IPS-20b (cell line): ENCODE measurements around the gene SPACA7.

Experiments
- H3K27ac ChIP-seq: one replicate; pipeline ENCODE4 v1.5.1; 2013; ENCODE audit warnings: low read length
- H3K27me3 ChIP-seq: 2 replicates; pipeline ENCODE4 v1.6.1; 2013; ENCODE audit warnings: mild to moderate bottlenecking, low read length, inconsistent platforms; ENCODE audit not compliant: insufficient read depth
- H3K36me3 ChIP-seq: 2 replicates; pipeline ENCODE4 v1.6.1; 2013; ENCODE audit warnings: low read depth, mild to moderate bottlenecking, inconsistent platforms, low read length, moderate library complexity; ENCODE audit not compliant: insufficient read depth
- H3K4me1 ChIP-seq: 2 replicates; pipeline ENCODE4 v1.6.1; 2013; ENCODE audit warnings: mild to moderate bottlenecking, control low read depth, inconsistent platforms, low read length, moderate library complexity; ENCODE audit not compliant: insufficient read depth
- H3K4me3 ChIP-seq: 2 replicates; pipeline ENCODE4 v1.5.1; 2013; ENCODE audit warnings: mild to moderate bottlenecking, low read length, inconsistent platforms
- H3K9ac ChIP-seq: 2 replicates; pipeline ENCODE4 v1.6.1; 2013; ENCODE audit warnings: low read depth, mild to moderate bottlenecking, inconsistent platforms, low read length, moderate library complexity
- H3K9me3 ChIP-seq: 2 replicates; pipeline ENCODE4 v1.6.1; 2013; ENCODE audit warnings: mild to moderate bottlenecking, low read depth, low read length, inconsistent platforms; ENCODE audit not compliant: insufficient read depth

The SPACA7 gene

GRCh38 chr13:112444416-112445399 lies 68.6 kb downstream of the SPACA7 start:
- peaks cover 26% of the 10 kb centered on the region for H3K27me3 ChIP-seq
- no peak overlapping the region for H3K27ac ChIP-seq
- no peak overlapping the region for H3K4me3 ChIP-seq
- no peaks in the 10 kb centered on the region for H3K9me3 ChIP-seq
- no peaks in the 10 kb centered on the region for H3K4me1 ChIP-seq
- H3K36me3 ChIP-seq = no peaks in the 10 kb centered on the region
- H3K9ac ChIP-seq = no peak overlapping the region

GRCh38 chr13:112445411-112446271 lies 69.5 kb downstream of the SPACA7 start:
- Histone ChIP-seq H3K4me3 (no peak overlapping the region), H3K27ac (no peak overlapping the region), H3K4me1 (no peaks in the 10 kb centered on the region), H3K9ac (no peak overlapping the region), H3K9me3 (no peaks in the 10 kb centered on the region), H3K27me3 (peaks cover 26% of the 10 kb centered on the region), H3K36me3 (no peaks in the 10 kb centered on the region)

GRCh38 chr13:112446347-112446861 lies 70.2 kb downstream of the SPACA7 start:
- peaks cover 26% of the 10 kb centered on the region for H3K27me3 ChIP-seq
- no peak overlapping the region for H3K9ac ChIP-seq
- no peak overlapping the region for H3K27ac ChIP-seq

GRCh38 chr13:112446867-112447266 lies 70.7 kb downstream of the SPACA7 start:
- Histone ChIP-seq H3K9me3 (no peaks in the 10 kb centered on the region), H3K4me1 (no peaks in the 10 kb centered on the region), H3K4me3 (no peak overlapping the region), H3K27me3 (peaks cover 26% of the 10 kb centered on the region), H3K36me3 (no peaks in the 10 kb centered on the region), H3K9ac (no peak overlapping the region), H3K27ac (no peak overlapping the region)

More at GRCh38 chr13:112446347-112446861, 70.2 kb downstream of the SPACA7 start:
- Histone ChIP-seq H3K9me3 (no peaks in the 10 kb centered on the region), H3K36me3 (no peaks in the 10 kb centered on the region), H3K4me1 (no peaks in the 10 kb centered on the region), H3K4me3 (no peak overlapping the region)

GRCh38 chr13:112447306-112447705 lies 71.2 kb downstream of the SPACA7 start:
- Histone ChIP-seq H3K27ac (no peak overlapping the region), H3K4me1 (no peaks in the 10 kb centered on the region), H3K36me3 (no peaks in the 10 kb centered on the region), H3K9ac (no peak overlapping the region), H3K4me3 (no peak overlapping the region), H3K27me3 (peaks cover 26% of the 10 kb centered on the region), H3K9me3 (no peaks in the 10 kb centered on the region)

- H3K27ac ChIP-seq = no peak overlapping the region
- H3K4me1 ChIP-seq = no peaks in the 10 kb centered on the region
- H3K9me3 ChIP-seq = no peaks in the 10 kb centered on the region
- H3K36me3 ChIP-seq = no peaks in the 10 kb centered on the region
- peaks cover 21% of the 10 kb centered on the region for H3K27me3 ChIP-seq
- no peak overlapping the region for H3K4me3 ChIP-seq
- H3K9ac ChIP-seq = no peak overlapping the region
Measured at GRCh38 chr13:112447761-112448603, 71.8 kb downstream of the SPACA7 start.

GRCh38 chr13:112448621-112449544 lies 72.7 kb downstream of the SPACA7 start:
- Histone ChIP-seq H3K4me3 (no peak overlapping the region), H3K27me3 (peaks cover 12% of the 10 kb centered on the region), H3K36me3 (no peaks in the 10 kb centered on the region), H3K4me1 (no peaks in the 10 kb centered on the region), H3K9ac (no peak overlapping the region), H3K27ac (no peak overlapping the region), H3K9me3 (no peaks in the 10 kb centered on the region)

- no peaks in the 10 kb centered on the region for H3K4me1 ChIP-seq
- no peaks in the 10 kb centered on the region for H3K36me3 ChIP-seq
- no peak overlapping the region for H3K27ac ChIP-seq
- H3K4me3 ChIP-seq = no peak overlapping the region
- no peaks in the 10 kb centered on the region for H3K9me3 ChIP-seq
- peaks cover 8% of the 10 kb centered on the region; the same call in 1 of the 2 replicates for H3K27me3 ChIP-seq
- H3K9ac ChIP-seq = no peak overlapping the region
Measured at GRCh38 chr13:112449545-112449930, 73.4 kb downstream of the SPACA7 start.

- Histone ChIP-seq H3K9ac (no peak overlapping the region), H3K27me3 (0 out of 2 replicates have a peak, but pooled peaks cover under 1% of the 10 kb centered on the region), H3K36me3 (no peaks in the 10 kb centered on the region)
Measured at GRCh38 chr13:112450118-112450903, 74.2 kb downstream of the SPACA7 start.

GRCh38 chr13:112450904-112451240 lies 74.7 kb downstream of the SPACA7 start:
- no peak overlapping the region for H3K27ac ChIP-seq
- no peaks in the 10 kb centered on the region for H3K4me1 ChIP-seq
- H3K27me3 ChIP-seq = no peaks in the 10 kb centered on the region
- H3K4me3 ChIP-seq = no peak overlapping the region
- no peaks in the 10 kb centered on the region for H3K36me3 ChIP-seq
- H3K9me3 ChIP-seq = no peaks in the 10 kb centered on the region
- no peak overlapping the region for H3K9ac ChIP-seq

More at GRCh38 chr13:112450118-112450903, 74.2 kb downstream of the SPACA7 start:
- Histone ChIP-seq H3K9me3 (no peaks in the 10 kb centered on the region), H3K4me3 (no peak overlapping the region), H3K4me1 (no peaks in the 10 kb centered on the region), H3K27ac (no peak overlapping the region)
